AG04449 (cell line): ENCODE measurements around the gene CXCL17.

Experiments
- CTCF ChIA-PET: fragments of 350-600 bp; formaldehyde crosslinking; extraction: SDS; loops from one replicate; lab custom pipeline; 2021; ENCODE audit warnings: antibody characterized with exemption; lab: Yijun Ruan, JAX
- POLR2A ChIA-PET: fragments of 400-600, 350-600 bp; formaldehyde crosslinking; extraction: SDS; loops from one replicate; lab custom pipeline; 2020; ENCODE audit warnings: antibody characterized with exemption, inconsistent platforms; lab: Yijun Ruan, JAX
- DNase-seq: peaks from one replicate; pipeline ENCODE4 v3.0.0-alpha.2; 2010; ENCODE audit warnings: low read depth, low spot score
- H3K4me3 ChIP-seq: 2 replicates; pipeline ENCODE4 v1.5.1; 2011; ENCODE audit warnings: low read depth, mild to moderate bottlenecking, control low read depth, low read length
- CTCF ChIP-seq: IDR thresholded peaks from one replicate; pipeline ENCODE4 v1.5.1; 2011; ENCODE audit warnings: mild to moderate bottlenecking, moderate library complexity, low read length, control low read depth, inconsistent platforms; ENCODE audit not compliant: insufficient read depth; ENCODE audit errors: missing control alignments

CXCL17 gene

GRCh38 chr19:42443944-42444398, 1.2 kb upstream of the CXCL17 start:
- POLR2A ChIA-PET: no interaction called here
- H3K4me3 ChIP-seq: no peak overlapping the region
- TF ChIP-seq CTCF: no peak
- CTCF ChIA-PET: interaction anchor here (2.6 to 2.8 kb wide), 2 partner anchors 86 to 153 kb away, joined by 6 to 13 read pairs; no protein-coding TSS in a partner anchor
- no peak for DNase-seq

GRCh38 chr19:42441049-42441445, 1.7 kb downstream of the CXCL17 start:
- TF ChIP-seq CTCF: no peak
- POLR2A ChIA-PET: no interaction called here
- CTCF ChIA-PET: interaction anchor here (1.0 to 3.7 kb wide), 21 partner anchors 9 to 333 kb away, joined by 3 to 109 read pairs (median 7); partner anchors contain the start of genes CEACAM1, LIPE and POU2F2

GRCh38 chr19:42440357-42441048, 2.2 kb downstream of the CXCL17 start:
- ChIA-PET POLR2A (no interaction called here), CTCF (interaction anchor here (0.6 to 3.7 kb wide), 31 partner anchors 9 to 332 kb away, joined by 3 to 109 read pairs (median 5); partner anchors contain the start of genes CEACAM1, LIPE and POU2F2)
- TF ChIP-seq CTCF: peak; percentile 82
- DNase-seq: no peak
- H3K4me3 ChIP-seq: no peak overlapping the region

More at GRCh38 chr19:42441049-42441445, 1.7 kb downstream of the CXCL17 start:
- no peak overlapping the region for H3K4me3 ChIP-seq
- DNase-seq: no peak

- ChIA-PET POLR2A (no interaction called here), CTCF (interaction anchor here (1.1 to 3.2 kb wide), 5 partner anchors 11 to 160 kb away, joined by 3 to 36 read pairs (median 6); no protein-coding TSS in a partner anchor)
- no peak overlapping the region for H3K4me3 ChIP-seq
- no peak for DNase-seq
- no peak for TF ChIP-seq CTCF
Measured at GRCh38 chr19:42436006-42436405, 6.7 kb downstream of the CXCL17 start.

GRCh38 chr19:42435316-42435715, 7.4 kb downstream of the CXCL17 start:
- POLR2A ChIA-PET: no interaction called here
- CTCF ChIA-PET: interaction anchor here (0.7 to 2.7 kb wide), 5 partner anchors 11 to 327 kb away, joined by 3 to 12 read pairs (median 5); no protein-coding TSS in a partner anchor

More at GRCh38 chr19:42435316-42435715, 7.4 kb downstream of the CXCL17 start:
- no peak for DNase-seq
- no peak overlapping the region for H3K4me3 ChIP-seq
- no peak for TF ChIP-seq CTCF
